B cell (primary cell): ENCODE results near the gene CNOT6L.

Experiments used
- CTCF ChIP-seq: fragments of 200-600 bp; IDR thresholded peaks from one replicate; pipeline ENCODE4 v1.8.0; 2022; ENCODE audit warnings: antibody characterized with exemption, mild to moderate bottlenecking
- EZH2 ChIP-seq: IDR thresholded peaks from 2 replicates; pipeline ENCODE4 v1.6.1; 2012; ENCODE audit warnings: borderline replicate concordance, low read depth, mild to moderate bottlenecking, moderate library complexity, low read length; ENCODE audit not compliant: insufficient read depth, poor library complexity, severe bottlenecking

GRCh38 chr4:77701121-77701520 is 118.0 kb downstream of the CNOT6L start:
- no peak for TF ChIP-seq CTCF
- no peak for TF ChIP-seq EZH2
